GM12878 (cell line): ENCODE measurements around the gene SPINK4. TPM values are rescaled to one million over a fixed set of nuclear protein-coding genes. Genes with fewer than 3 reads are reported as not detected.

Experiments
- ATAC-seq: fragments of 200-7000 bp; cut with Tn5 transposase; 3 replicates; pipeline ENCODE4 v1.9.1; 2020; ENCODE audit warnings: mild to moderate bottlenecking, moderate library complexity
- BruUV-seq: library from RNA; stranded (reverse); fragments of 400-500 nt; replicated peaks from 2 replicates; lab custom pipeline; 2021; lab: Mats Ljungman, UMichigan
- CTCF ChIA-PET: fragments of 300-600 bp; sonication (Branson Sonifier 250); formaldehyde crosslinking; extraction: SDS; loops from one replicate; lab custom pipeline; 2021; ENCODE audit warnings: inconsistent platforms; lab: Yijun Ruan, JAX
- POLR2A ChIA-PET: fragments of 350-600 bp; formaldehyde crosslinking; extraction: SDS; loops from one replicate; lab custom pipeline; 2021; ENCODE audit warnings: inconsistent platforms; lab: Charles Lee
- RAD21 ChIA-PET: fragments of 300-600 bp; sonication (Branson Sonifier 250); formaldehyde crosslinking; loops from one replicate; lab custom pipeline; 2023; ENCODE audit warnings: antibody characterized with exemption; ENCODE audit not compliant: unreplicated experiment; lab: Charles Lee
- SMC1A ChIA-PET: fragments of 300-600 bp; sonication (Branson Sonifier 250); formaldehyde crosslinking; loops from one replicate; lab custom pipeline; 2023; ENCODE audit not compliant: unreplicated experiment, uncharacterized antibody; lab: Charles Lee
- DNase-seq: peaks from one replicate; pipeline ENCODE4 v3.0.0-alpha.2; 2011; ENCODE audit warnings: low read depth, low spot score
- FAIRE-seq: peaks from 3 replicates; lab custom pipeline; 2011; peaks lifted over from hg19 to GRCh38; lab: Jason Lieb, UNC
- H2AFZ ChIP-seq: 2 replicates; pipeline ENCODE4 v1.6.0; 2011; ENCODE audit warnings: low read depth, low read length, control low read depth; ENCODE audit not compliant: control insufficient read depth
- H3K27ac ChIP-seq: 2 replicates; pipeline ENCODE4 v1.5.1; 2011; ENCODE audit warnings: control low read depth; ENCODE audit not compliant: control insufficient read depth, insufficient read depth
- H3K27me3 ChIP-seq, 2 experiments: replicated peaks in 1 of 2; 2 replicates each; pipeline versions ENCODE4 v1.6.0 to v1.6.1; 2011; ENCODE audit warnings: low read length in 1 of 2; ENCODE audit not compliant: control insufficient read depth in 2 of 2, insufficient read depth in 2 of 2
- H3K36me3 ChIP-seq, 2 experiments: 2 replicates each; pipeline ENCODE4 v1.5.1; 2011; ENCODE audit warnings: low read length in 1 of 2; ENCODE audit not compliant: control insufficient read depth in 2 of 2, insufficient read depth in 2 of 2
- H3K4me1 ChIP-seq: 2 replicates; pipeline ENCODE4 v1.6.1; 2011; ENCODE audit warnings: mild to moderate bottlenecking, low read length, moderate library complexity, mixed read lengths; ENCODE audit not compliant: control insufficient read depth, insufficient read depth
- H3K4me2 ChIP-seq: 2 replicates; pipeline ENCODE4 v1.6.0; 2011; ENCODE audit warnings: control low read depth; ENCODE audit not compliant: control insufficient read depth, insufficient read depth
- H3K4me3 ChIP-seq: fragments of 200-600 bp; sonication (generic); 2 replicates; pipeline ENCODE4 v1.5.1; 2016
- H3K79me2 ChIP-seq: 2 replicates; pipeline ENCODE4 v1.6.0; 2011; ENCODE audit warnings: low read length; ENCODE audit not compliant: control insufficient read depth, insufficient read depth
- H3K9ac ChIP-seq: 2 replicates; pipeline ENCODE4 v1.8.0; 2011; ENCODE audit warnings: low read length, control low read depth, mixed read lengths; ENCODE audit not compliant: control insufficient read depth, insufficient read depth
- H3K9me3 ChIP-seq: replicated peaks from 3 replicates; pipeline ENCODE4 v1.5.1; 2011; ENCODE audit warnings: mild to moderate bottlenecking, low read length; ENCODE audit not compliant: control insufficient read depth, insufficient read depth
- H4K20me1 ChIP-seq: 2 replicates; pipeline ENCODE4 v1.6.0; 2011; ENCODE audit not compliant: control insufficient read depth, insufficient read depth
- ATF2 ChIP-seq: IDR thresholded peaks from 2 replicates; pipeline ENCODE4 v1.6.1; 2012; ENCODE audit warnings: low read length, inconsistent platforms
- CHD1 ChIP-seq: IDR thresholded peaks from 2 replicates; pipeline ENCODE4 v1.6.1; 2012; ENCODE audit warnings: low read depth, low read length, improper control_type of control experiment
- CUX1 ChIP-seq: IDR thresholded peaks from 2 replicates; pipeline ENCODE4 v1.6.1; 2012; ENCODE audit warnings: improper control_type of control experiment, low read depth, low read length; ENCODE audit not compliant: insufficient replicate concordance
- EED ChIP-seq: sonication (generic); IDR thresholded peaks from 2 replicates; pipeline ENCODE4 v1.6.1; 2016; ENCODE audit warnings: antibody characterized with exemption, low read depth
- HDGF ChIP-seq: fragments of 450-650 bp; IDR thresholded peaks from 2 replicates; pipeline ENCODE4 v1.6.1; 2016; ENCODE audit warnings: antibody characterized with exemption
- IKZF1 ChIP-seq: fragments of 450-650 bp; conservative IDR thresholded peaks from 2 replicates; pipeline ENCODE4 v1.6.1; 2017; ENCODE audit warnings: antibody characterized with exemption, mild to moderate bottlenecking
- MLLT1 ChIP-seq: fragments of 450-650 bp; IDR thresholded peaks from 2 replicates; pipeline ENCODE4 v1.6.1; 2016; ENCODE audit warnings: mild to moderate bottlenecking
- PAX8 ChIP-seq: fragments of 450-650 bp; IDR thresholded peaks from 2 replicates; pipeline ENCODE4 v1.6.1; 2017; ENCODE audit warnings: mild to moderate bottlenecking, moderate library complexity
- POLR2AphosphoS2 ChIP-seq: IDR thresholded peaks from 2 replicates; pipeline ENCODE4 v1.6.1; 2011; ENCODE audit warnings: low read depth, mild to moderate bottlenecking, low read length, improper control_type of control experiment, moderate library complexity
- RELA ChIP-seq: fragments of 450-650 bp; IDR thresholded peaks from 2 replicates; pipeline ENCODE4 v1.8.0; 2014; ENCODE audit warnings: borderline replicate concordance; ENCODE audit not compliant: partially characterized antibody
- SKIL ChIP-seq: fragments of 450-650 bp; IDR thresholded peaks from 2 replicates; pipeline ENCODE4 v1.6.1; 2017; ENCODE audit warnings: mild to moderate bottlenecking, low read depth, inconsistent platforms; ENCODE audit not compliant: poor library complexity, severe bottlenecking
- SMC3 ChIP-seq: IDR thresholded peaks from 2 replicates; pipeline ENCODE4 v1.6.1; 2011; ENCODE audit warnings: low read length, improper control_type of control experiment, borderline replicate concordance
- TCF7 ChIP-seq: IDR thresholded peaks from 2 replicates; pipeline ENCODE4 v1.6.1; 2014; ENCODE audit warnings: antibody characterized with exemption, borderline replicate concordance
- WGBS: methylation state at CpG from one replicate; pipeline ENCODE4 v1.1.6; 2016; ENCODE audit warnings: low lambda C conversion rate; ENCODE audit not compliant: insufficient replicate concordance, insufficient coverage; ENCODE audit errors: missing lambda C conversion rate; 5-methylcytosine and 5-hydroxymethylcytosine counted together
- in situ Hi-C: fragments of 300-500 bp; cut with MboI; formaldehyde crosslinking; loops from 9 replicates; pipeline ENCODE4 v1.14.3; 2018; ENCODE audit warnings: mixed read lengths
- intact Hi-C: fragments of 100-400 bp; cut with micrococcal nuclease; formaldehyde crosslinking; loops from one replicate; pipeline ENCODE4 v1.14.2; 2022; ENCODE audit not compliant: unreplicated experiment
- polyA plus RNA-seq, 11 experiments: library from polyadenylated mRNA; depleted of rRNA in 4 of 11; unstranded in 6 of 11; stranded (reverse) in 5 of 11; fragments of >200 nt; fragmentation: Nextera tagmentation in 4 of 11; fragmentation: Illumina TruSeq in 1 of 11; extraction: Ambion mirVana in 4 of 11; extraction: Trizol in 1 of 11; gene quantifications; 1 replicate in 1 of 11; 2 replicates in 10 of 11; pipeline versions ENCODE4 v1.2.1 to v1.2.3, GENCODE V29; 2011 to 2016; ENCODE audit warnings: inconsistent platforms in 2 of 11, missing spikeins in 2 of 11, low read depth in 1 of 11
- total RNA-seq, 4 experiments: library from RNA; depleted of rRNA in 3 of 4; stranded (reverse); fragments of >200 nt in 3 of 4; fragmentation: Illumina TruSeq in 1 of 4; extraction: Trizol in 1 of 4; gene quantifications; 2 replicates each; pipeline versions ENCODE4 v1.2.1 to v1.2.3, GENCODE V29; 2013 to 2021

The SPINK4 gene
- total and polyA plus RNA-seq, 10 of the 15 experiments (the other 5 are each of a cell fraction or from before 2014, with no cell fraction given) = not detected

GRCh38 chr9:33297432-33297831 lies 57.5 kb downstream of the SPINK4 start:
- peaks cover 25% of the 10 kb centered on the region for H3K4me1 ChIP-seq
- H3K27ac ChIP-seq = peak overlapping the region; percentile 77
- no peaks in the 10 kb centered on the region for H4K20me1 ChIP-seq
- no peaks in the 10 kb centered on the region for H3K27me3 ChIP-seq
- peaks cover 84% of the 10 kb centered on the region for H3K79me2 ChIP-seq
- H2AFZ ChIP-seq = no peak overlapping the region
- peak overlapping the region; percentile 67 for H3K4me3 ChIP-seq
- in situ Hi-C loops = loop anchor here (5.0 kb wide), 1 partner anchor 50 kb away; no protein-coding TSS in a partner anchor
- BruUV-seq = no TSS peak
- DNase-seq (peak; percentile 78), FAIRE-seq (peak; percentile 97), ATAC-seq (peak; percentile 86)
- intact Hi-C loops = loop anchor here (10.0 kb wide), 1 partner anchor 133 kb away; the partner anchor contains the start of gene B4GALT1
- POLR2A ChIA-PET = interaction anchor here (0.5 to 1.6 kb wide), 4 partner anchors 24 to 1773 kb away, joined by 3 to 7 read pairs (median 6); partner anchors contain the start of genes BAG1 and CHMP5
- SMC1A ChIA-PET = interaction anchor here (0.6 to 3.0 kb wide), 9 partner anchors 10 to 213 kb away, joined by 3 to 19 read pairs (median 3); no protein-coding TSS in a partner anchor
- no peaks in the 10 kb centered on the region for H3K9me3 ChIP-seq
- H3K36me3 ChIP-seq = peaks cover 4 to 42% of the 10 kb centered on the region in 2 experiments; a peak in 3 of 4 replicates
- 24% methylated on average over 1 of the region's 1 CpG for WGBS
- H3K9ac ChIP-seq = no peak overlapping the region; the same call in 1 of the 2 replicates
- RAD21 ChIA-PET = interaction anchor here (1.2 to 2.9 kb wide), 2 partner anchors 10 to 176 kb away, joined by 3 to 13 read pairs; partner anchors contain the start of gene NOL6
- CTCF ChIA-PET = interaction anchor here (1.0 to 3.6 kb wide), 4 partner anchors 11 to 176 kb away, joined by 3 to 32 read pairs (median 4); partner anchors contain the start of gene NOL6
- peak overlapping the region; percentile 90 for H3K4me2 ChIP-seq
- TF ChIP-seq RELA (no peak), EED (peak; percentile 43; the same call in 1 of the 2 replicates), MLLT1 (peak; percentile 81), HDGF (no peak), POLR2AphosphoS2 (no peak), PAX8 (no peak), CHD1 (no peak), IKZF1 (peak; percentile 62; the same call in 1 of the 2 replicates), SKIL (peak; percentile 58), ATF2 (peak; percentile 47; the same call in 1 of the 2 replicates), SMC3 (no peak), CUX1 (peak; percentile 48), TCF7 (no peak)
